ENCODE measurements around the gene LYSMD1.

DNA sequence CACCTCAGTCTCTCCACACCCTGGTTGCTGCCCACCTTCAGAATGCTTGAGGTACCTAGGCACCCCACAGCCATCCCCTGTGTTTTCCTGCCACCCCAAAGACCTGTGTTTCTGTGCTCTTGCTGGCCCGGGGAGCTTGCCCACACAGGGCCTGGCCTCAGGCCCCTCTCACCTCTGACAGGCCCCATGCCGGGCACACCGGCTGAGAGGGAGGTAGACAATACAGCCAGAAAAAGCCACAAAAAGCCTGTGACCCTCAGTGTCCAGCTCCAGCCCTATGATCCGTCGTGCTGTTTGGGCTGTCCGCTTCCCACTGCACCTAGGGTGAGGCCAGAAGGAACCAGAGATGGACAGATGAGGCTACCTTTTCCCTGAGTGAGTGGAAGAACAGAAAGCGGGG lies 30.7 kb downstream of the LYSMD1 start:
- no peak for TF ChIP-seq POLR2AphosphoS5 (IDR thresholded peaks at IDR 0.05; ENCODE audit: insufficient read depth, low read depth, low read length)
- TF ChIP-seq, protein P1, sequence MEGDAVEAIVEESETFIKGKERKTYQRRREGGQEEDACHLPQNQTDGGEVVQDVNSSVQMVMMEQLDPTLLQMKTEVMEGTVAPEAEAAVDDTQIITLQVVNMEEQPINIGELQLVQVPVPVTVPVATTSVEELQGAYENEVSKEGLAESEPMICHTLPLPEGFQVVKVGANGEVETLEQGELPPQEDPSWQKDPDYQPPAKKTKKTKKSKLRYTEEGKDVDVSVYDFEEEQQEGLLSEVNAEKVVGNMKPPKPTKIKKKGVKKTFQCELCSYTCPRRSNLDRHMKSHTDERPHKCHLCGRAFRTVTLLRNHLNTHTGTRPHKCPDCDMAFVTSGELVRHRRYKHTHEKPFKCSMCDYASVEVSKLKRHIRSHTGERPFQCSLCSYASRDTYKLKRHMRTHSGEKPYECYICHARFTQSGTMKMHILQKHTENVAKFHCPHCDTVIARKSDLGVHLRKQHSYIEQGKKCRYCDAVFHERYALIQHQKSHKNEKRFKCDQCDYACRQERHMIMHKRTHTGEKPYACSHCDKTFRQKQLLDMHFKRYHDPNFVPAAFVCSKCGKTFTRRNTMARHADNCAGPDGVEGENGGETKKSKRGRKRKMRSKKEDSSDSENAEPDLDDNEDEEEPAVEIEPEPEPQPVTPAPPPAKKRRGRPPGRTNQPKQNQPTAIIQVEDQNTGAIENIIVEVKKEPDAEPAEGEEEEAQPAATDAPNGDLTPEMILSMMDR (IDR thresholded peaks at IDR 0.05; ENCODE audit: extremely low read depth in 1 of 2, insufficient read depth in 1 of 2, low read depth in 1 of 2, low read length in 2 of 2) = no peak
- TF ChIP-seq FOS (IDR thresholded peaks at IDR 0.05; ENCODE audit: borderline replicate concordance, insufficient read depth, low read length) = no peak
- no peak for TF ChIP-seq POLR2A (IDR thresholded peaks at IDR 0.05; ENCODE audit: low read depth, low read length)
- TF ChIP-seq, protein P2, sequence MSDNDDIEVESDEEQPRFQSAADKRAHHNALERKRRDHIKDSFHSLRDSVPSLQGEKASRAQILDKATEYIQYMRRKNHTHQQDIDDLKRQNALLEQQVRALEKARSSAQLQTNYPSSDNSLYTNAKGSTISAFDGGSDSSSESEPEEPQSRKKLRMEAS (IDR thresholded peaks at IDR 0.05; ENCODE audit: insufficient read depth, insufficient read length) = no peak
- TF ChIP-seq EZH2 (IDR thresholded peaks at IDR 0.05; ENCODE audit: borderline replicate concordance, low read depth, low read length, severe bottlenecking) = no peak
